IMR-90 (cell line): Measurements from ENCODE around the gene PARD3. TPM values are rescaled to one million over a fixed set of nuclear protein-coding genes. Genes with fewer than 3 reads are reported as not detected.

ENCODE experiments used
- ATAC-seq: fragments of 200-7000 bp; cut with Tn5 transposase; 2 replicates; pipeline ENCODE4 v1.9.1; 2020; ENCODE audit warnings: low read depth, mild to moderate bottlenecking, moderate library complexity
- BruUV-seq: library from RNA; stranded (reverse); fragments of 400-500 nt; replicated peaks from 2 replicates; lab custom pipeline; 2021; lab: Mats Ljungman, UMichigan
- CTCF ChIA-PET: fragments of 300-600 bp; formaldehyde crosslinking; extraction: SDS; loops from one replicate; lab custom pipeline; 2021; ENCODE audit warnings: antibody characterized with exemption; lab: Yijun Ruan, JAX
- POLR2A ChIA-PET: fragments of 300-600 bp; sonication (Branson Sonifier 250); formaldehyde crosslinking; loops from one replicate; lab custom pipeline; 2022; ENCODE audit warnings: antibody characterized with exemption; ENCODE audit not compliant: unreplicated experiment; lab: Charles Lee
- DNase-seq: peaks from one replicate; pipeline ENCODE4 v3.0.0; 2013
- H2AFZ ChIP-seq: replicated peaks from 2 replicates; pipeline ENCODE3; 2013; ENCODE audit warnings: low read length, mild to moderate bottlenecking; ENCODE audit not compliant: poor library complexity
- H2AK5ac ChIP-seq: 2 replicates; pipeline ENCODE4 v1.6.1; 2013; ENCODE audit warnings: low read depth, low read length, inconsistent platforms
- H2AK9ac ChIP-seq: replicated peaks from 2 replicates; pipeline ENCODE3; 2013; ENCODE audit warnings: mild to moderate bottlenecking, low read depth, low read length, moderate library complexity; ENCODE audit not compliant: poor library complexity
- H2BK120ac ChIP-seq: 2 replicates; pipeline ENCODE4 v1.6.1; 2013; ENCODE audit warnings: low read depth, low read length, inconsistent platforms
- H2BK15ac ChIP-seq: 3 replicates; pipeline ENCODE4 v1.6.1; 2013; ENCODE audit warnings: low read depth, low read length, inconsistent platforms
- H2BK20ac ChIP-seq: 2 replicates; pipeline ENCODE4 v1.6.1; 2013; ENCODE audit warnings: low read depth, mild to moderate bottlenecking, inconsistent platforms, low read length, moderate library complexity
- H2BK5ac ChIP-seq: 2 replicates; pipeline ENCODE4 v1.6.1; 2013; ENCODE audit warnings: mild to moderate bottlenecking, low read depth, low read length, inconsistent platforms; ENCODE audit not compliant: poor library complexity, severe bottlenecking
- H3K14ac ChIP-seq: replicated peaks from 2 replicates; pipeline ENCODE4 v1.6.1; 2013; ENCODE audit warnings: low read depth, low read length, inconsistent platforms
- H3K18ac ChIP-seq: 2 replicates; pipeline ENCODE4 v1.6.1; 2013; ENCODE audit warnings: low read depth, low read length, control low read depth
- H3K23ac ChIP-seq: 2 replicates; pipeline ENCODE4 v1.6.1; 2013; ENCODE audit warnings: low read depth, low read length, inconsistent platforms
- H3K27ac ChIP-seq: 2 replicates; pipeline ENCODE4 v1.5.1; 2013; ENCODE audit warnings: mild to moderate bottlenecking, control low read depth, low read length; ENCODE audit not compliant: insufficient read depth
- H3K27me3 ChIP-seq: 2 replicates; pipeline ENCODE4 v1.6.1; 2013; ENCODE audit warnings: low read length; ENCODE audit not compliant: control insufficient read depth, insufficient read depth
- H3K36me3 ChIP-seq: 2 replicates; pipeline ENCODE4 v1.6.1; 2013; ENCODE audit warnings: low read length, mixed read lengths; ENCODE audit not compliant: control insufficient read depth, insufficient read depth
- H3K4ac ChIP-seq: 2 replicates; pipeline ENCODE4 v1.6.1; 2013; ENCODE audit warnings: low read depth, low read length, inconsistent platforms
- H3K4me1 ChIP-seq: 2 replicates; pipeline ENCODE4 v1.6.1; 2013; ENCODE audit warnings: low read length, mixed read lengths; ENCODE audit not compliant: control insufficient read depth, insufficient read depth
- H3K4me2 ChIP-seq: 2 replicates; pipeline ENCODE4 v1.6.1; 2013; ENCODE audit warnings: low read depth, mild to moderate bottlenecking, control low read depth, low read length, moderate library complexity
- H3K4me3 ChIP-seq: 2 replicates; pipeline ENCODE4 v1.5.1; 2013; ENCODE audit warnings: low read depth, mild to moderate bottlenecking, control low read depth, low read length, moderate library complexity; ENCODE audit not compliant: insufficient read depth
- H3K56ac ChIP-seq: 2 replicates; pipeline ENCODE4 v1.6.1; 2013; ENCODE audit warnings: low read length, inconsistent platforms; ENCODE audit not compliant: insufficient read depth; ENCODE audit errors: extremely low read depth
- H3K79me1 ChIP-seq, 2 experiments: 2 replicates each; pipeline ENCODE4 v1.6.1; 2013; ENCODE audit warnings: low read length in 2 of 2, inconsistent platforms in 1 of 2, low read depth in 1 of 2
- H3K9ac ChIP-seq: 2 replicates; pipeline ENCODE4 v1.6.1; 2013; ENCODE audit warnings: low read depth, low read length, control low read depth
- H3K9me1 ChIP-seq: 2 replicates; pipeline ENCODE4 v1.6.1; 2013; ENCODE audit warnings: low read length, inconsistent platforms; ENCODE audit not compliant: insufficient read depth
- H3K9me3 ChIP-seq: 2 replicates; pipeline ENCODE4 v1.6.1; 2013; ENCODE audit warnings: low read length; ENCODE audit not compliant: control insufficient read depth, insufficient read depth
- H4K20me1 ChIP-seq: 2 replicates; pipeline ENCODE4 v1.6.1; 2013; ENCODE audit warnings: low read length, inconsistent platforms; ENCODE audit not compliant: insufficient read depth
- H4K5ac ChIP-seq: 2 replicates; pipeline ENCODE4 v1.6.1; 2013; ENCODE audit warnings: mild to moderate bottlenecking, low read depth, low read length, control low read depth
- H4K8ac ChIP-seq, 2 experiments: 2 replicates each; pipeline ENCODE4 v1.6.1; 2013; ENCODE audit warnings: low read depth in 2 of 2, low read length in 2 of 2, control low read depth in 1 of 2, inconsistent platforms in 1 of 2
- H4K91ac ChIP-seq: 2 replicates; pipeline ENCODE4 v1.6.1; 2013; ENCODE audit warnings: low read depth, low read length, inconsistent platforms; ENCODE audit not compliant: insufficient read depth
- CHD1 ChIP-seq: IDR thresholded peaks from 2 replicates; pipeline ENCODE4 v1.6.1; 2012; ENCODE audit warnings: low read depth, low read length, improper control_type of control experiment
- CTCF ChIP-seq: conservative IDR thresholded peaks from 2 replicates; pipeline ENCODE4 v1.5.1; 2012; ENCODE audit warnings: mild to moderate bottlenecking, low read depth, low read length, improper control_type of control experiment
- FOS ChIP-seq: fragments of 150-350 bp; IDR thresholded peaks from 2 replicates; pipeline ENCODE4 v1.6.1; 2016; ENCODE audit warnings: low read depth, low read length
- MAFK ChIP-seq: IDR thresholded peaks from 2 replicates; pipeline ENCODE4 v1.6.1; 2012; ENCODE audit warnings: low read depth, low read length, improper control_type of control experiment
- NFE2L2 ChIP-seq: fragments of 150-350 bp; IDR thresholded peaks from 2 replicates; pipeline ENCODE4 v1.6.1; 2016; ENCODE audit warnings: low read depth, mild to moderate bottlenecking, low read length
- POLR2A ChIP-seq: IDR thresholded peaks from 2 replicates; pipeline ENCODE4 v1.6.1; 2012; ENCODE audit warnings: mild to moderate bottlenecking, low read depth, low read length
- RAD21 ChIP-seq: IDR thresholded peaks from 2 replicates; pipeline ENCODE4 v1.6.1; 2012; ENCODE audit warnings: low read length, improper control_type of control experiment
- RCOR1 ChIP-seq: IDR thresholded peaks from 2 replicates; pipeline ENCODE4 v1.6.1; 2012; ENCODE audit warnings: mild to moderate bottlenecking, low read length, improper control_type of control experiment; ENCODE audit not compliant: insufficient replicate concordance
- RFX5 ChIP-seq: IDR thresholded peaks from 2 replicates; pipeline ENCODE4 v1.8.0; 2012; ENCODE audit warnings: low read depth, mild to moderate bottlenecking, low read length, moderate library complexity
- SMC3 ChIP-seq: fragments of 150-350 bp; IDR thresholded peaks from 2 replicates; pipeline ENCODE4 v1.6.1; 2016; ENCODE audit warnings: low read depth, mild to moderate bottlenecking, antibody characterized with exemption, low read length, moderate library complexity
- WGBS, 2 experiments: methylation state at CpG; one replicate each; pipeline versions ENCODE4 v1.1.5 to v1.1.7; 2013; ENCODE audit warnings: missing lambda C conversion rate in 2 of 2; ENCODE audit not compliant: insufficient read length in 1 of 2; ENCODE audit errors: extremely low coverage in 2 of 2; 5-methylcytosine and 5-hydroxymethylcytosine counted together
- dilution Hi-C: fragments of 300-500 bp; cut with HindIII; formaldehyde crosslinking; loops from one replicate; pipeline ENCODE4 v1.14.3; 2018; ENCODE audit warnings: low sequenced_read_pairs; ENCODE audit not compliant: unreplicated experiment
- in situ Hi-C: fragments of 300-500 bp; cut with MboI; formaldehyde crosslinking; loops from 3 replicates; pipeline ENCODE4 v1.14.3; 2019; ENCODE audit warnings: low sequenced_read_pairs, inconsistent platforms, mixed read lengths
- intact Hi-C: fragments of 100-400 bp; cut with micrococcal nuclease; formaldehyde crosslinking; loops from 2 replicates; pipeline ENCODE4 v1.10.0; 2022
- polyA plus RNA-seq, 3 experiments: library from polyadenylated mRNA; depleted of rRNA; stranded (reverse); fragments of >200 nt; gene quantifications; 2 replicates each; pipeline ENCODE4 v1.2.3, GENCODE V29; 2012; ENCODE audit warnings: low replicate concordance in 1 of 3
- total RNA-seq: library from RNA; depleted of rRNA; stranded (reverse); fragments of >200 nt; gene quantifications from 2 replicates; pipeline ENCODE4 v1.2.3, GENCODE V29; 2012

PARD3 gene
- total and polyA plus RNA-seq, 2 of the 4 experiments (the other 2 are of a cell fraction): 14.6 to 37.5 TPM

GRCh38 chr10:34858003-34858402 is 42.9 kb upstream of the PARD3 start:
- H3K18ac ChIP-seq: no peak overlapping the region
- H3K9me1 ChIP-seq: no peaks in the 10 kb centered on the region
- no peak overlapping the region for H4K91ac ChIP-seq
- dilution Hi-C loops (no loop called here), intact Hi-C loops (no loop called here), in situ Hi-C loops (no loop called here)
- no TSS peak for BruUV-seq
- no peaks in the 10 kb centered on the region for H4K20me1 ChIP-seq
- H3K27ac ChIP-seq: no peak overlapping the region
- H4K8ac ChIP-seq: no peak overlapping the region
- no peak overlapping the region for H3K56ac ChIP-seq
- H3K23ac ChIP-seq: no peak overlapping the region
- no peak overlapping the region for H3K4ac ChIP-seq
- H2AK9ac ChIP-seq: peak overlapping the region; percentile 42
- ChIA-PET CTCF (no interaction called here), POLR2A (no interaction called here)
- H3K9ac ChIP-seq: no peak overlapping the region
- H3K4me1 ChIP-seq: peaks cover 1% of the 10 kb centered on the region; the same call in 1 of the 2 replicates
- no peaks in the 10 kb centered on the region for H3K79me1 ChIP-seq
- no peak overlapping the region for H2AK5ac ChIP-seq
- TF ChIP-seq CHD1 (no peak), SMC3 (no peak), RAD21 (no peak), RFX5 (no peak), NFE2L2 (no peak), CTCF (no peak), MAFK (no peak), FOS (no peak), RCOR1 (no peak), POLR2A (no peak)
- no peak overlapping the region for H2BK5ac ChIP-seq
- DNase-seq (no peak), ATAC-seq (no peak)
- no peak overlapping the region for H2BK120ac ChIP-seq
- 61% methylated on average over 6 of the region's 8 CpGs; no CpG with 5 or more reads in 1 of the 2 experiments for WGBS, 2 experiments
- no peak overlapping the region for H2BK15ac ChIP-seq
- no peak overlapping the region for H3K4me3 ChIP-seq
- H2BK20ac ChIP-seq: no peak overlapping the region
- peaks cover 15% of the 10 kb centered on the region for H3K27me3 ChIP-seq
- H3K4me2 ChIP-seq: no peak overlapping the region
- peak overlapping the region; percentile 68 for H2AFZ ChIP-seq
- no peaks in the 10 kb centered on the region for H3K36me3 ChIP-seq
- no peak overlapping the region for H3K14ac ChIP-seq
- H3K9me3 ChIP-seq: no peaks in the 10 kb centered on the region
- H4K5ac ChIP-seq: no peak overlapping the region
